A549 (cell line): ENCODE measurements around the gene ZBTB8OS. TPM values are rescaled to one million over a fixed set of nuclear protein-coding genes. Genes with fewer than 3 reads are reported as not detected.

Experiments used
- ATAC-seq, 2 experiments: fragments of 200-7000 bp in 1 of 2; fragments of >200 bp in 1 of 2; cut with Nextera tagmentation in 1 of 2; cut with Tn5 transposase in 1 of 2; 3 replicates each; pipeline versions ENCODE4 v1.8.0 to v1.9.1; 2018 to 2020; ENCODE audit warnings: mild to moderate bottlenecking in 1 of 2, moderate library complexity in 1 of 2
- CTCF ChIA-PET: fragments of 300-600 bp; sonication (Branson Sonifier 250); formaldehyde crosslinking; extraction: SDS; loops from one replicate; lab custom pipeline; 2021; ENCODE audit warnings: antibody characterized with exemption, inconsistent platforms; lab: Yijun Ruan, JAX
- POLR2A ChIA-PET: fragments of 350-600 bp; formaldehyde crosslinking; extraction: SDS; loops from one replicate; lab custom pipeline; 2021; ENCODE audit warnings: antibody characterized with exemption, inconsistent platforms; lab: Yijun Ruan, JAX
- DNase-seq, 2 experiments: peaks; one replicate each; pipeline versions ENCODE4 v3.0.0 to v3.0.0-alpha.2; 2011 to 2016; ENCODE audit warnings: low read depth in 1 of 2, low spot score in 1 of 2
- FAIRE-seq: peaks from 2 replicates; lab custom pipeline; 2011; peaks lifted over from hg19 to GRCh38; lab: Jason Lieb, UNC
- H3K27ac ChIP-seq, 2 experiments: fragments of >200 bp; sonication (Bioruptor Twin); formaldehyde crosslinking; 3 replicates each; pipeline ENCODE4 v1.5.1; 2016 to 2017
- H3K4me1 ChIP-seq: fragments of >200 bp; sonication (Bioruptor Twin); formaldehyde crosslinking; 3 replicates; pipeline ENCODE4 v1.6.1; 2016
- H3K4me2 ChIP-seq: fragments of >200 bp; sonication (Bioruptor Twin); formaldehyde crosslinking; 3 replicates; pipeline ENCODE4 v1.6.1; 2016
- H3K4me3 ChIP-seq: fragments of >200 bp; sonication (Bioruptor Twin); formaldehyde crosslinking; 3 replicates; pipeline ENCODE4 v1.5.1; 2016
- H3K9me3 ChIP-seq: fragments of >200 bp; sonication (Bioruptor Twin); formaldehyde crosslinking; 3 replicates; pipeline ENCODE4 v1.6.1; 2016
- PHF8 ChIP-seq: fragments of 200-600 bp; sonication (generic); IDR thresholded peaks from 2 replicates; pipeline ENCODE4 v1.6.1; 2016; ENCODE audit warnings: low read depth, mild to moderate bottlenecking, antibody characterized with exemption, moderate library complexity, borderline replicate concordance
- WGBS: methylation state at CpG from one replicate; pipeline ENCODE4 v1.1.6; 2017; ENCODE audit errors: missing lambda C conversion rate; 5-methylcytosine and 5-hydroxymethylcytosine counted together
- polyA plus RNA-seq, 4 experiments: library from polyadenylated mRNA; depleted of rRNA in 3 of 4; stranded (reverse); fragments of >200 nt; fragmentation: RNase III in 1 of 4; extraction: RNeasy Plus Mini Kit Qiagen cat#74134 plus additional on column Dnase treatment in 1 of 4; gene quantifications; 2 replicates in 3 of 4; 3 replicates in 1 of 4; pipeline ENCODE4 v1.2.3, GENCODE V29; 2011 to 2017
- small RNA-seq, 6 experiments: library from RNA; depleted of rRNA; stranded (forward); fragments of <200 nt; gene quantifications; one replicate each; pipeline ENCODE3, GENCODE V24; 2012

Gene ZBTB8OS
- polyA plus RNA-seq, 2 of the 4 experiments (the other 2 are of a cell fraction): 85.4 to 101 TPM

- ATAC-seq: no peak
- no peak overlapping the region for H3K4me2 ChIP-seq
- H3K4me1 ChIP-seq: no peaks in the 10 kb centered on the region
- no peak overlapping the region for H3K4me3 ChIP-seq
- POLR2A ChIA-PET: no interaction called here
- CTCF ChIA-PET: no interaction called here
- DNase-seq: no peak
- no peaks in the 10 kb centered on the region for H3K9me3 ChIP-seq
- no peak for TF ChIP-seq PHF8
- WGBS: 81% methylated on average over 10 of the region's 10 CpGs
- no peak overlapping the region for H3K27ac ChIP-seq
- FAIRE-seq: no peak
Observed at GRCh38 chr1:32580348-32581017, 69.9 kb downstream of the ZBTB8OS start.

Small RNA genes within 50 kb of the gene (small RNA-seq; reads per million reads assigned to genes)
- 0 reads per million in 6 experiments for gene RF00019

Other genes starting within 250 kb of the ZBTB8OS start
- gene ZBTB8B, start 185.5 kb downstream of the ZBTB8OS start, polyA plus RNA-seq (2011; rRNA removed): 0.01 TPM in 2 replicates
- 0.01 to 0.03 TPM (median 0.03 TPM) in 3 replicates for gene ZBTB8B, start 185.5 kb downstream of the ZBTB8OS start, polyA plus RNA-seq (2017; fragmentation: RNase III; extraction: RNeasy Plus Mini Kit Qiagen cat#74134 plus additional on column Dnase treatment)
- 4.9 and 6.0 TPM in 2 replicates for gene ZBTB8A, start 111.1 kb downstream of the ZBTB8OS start, polyA plus RNA-seq (2011; rRNA removed)
- gene ZBTB8A, start 111.1 kb downstream of the ZBTB8OS start, polyA plus RNA-seq (2017; fragmentation: RNase III; extraction: RNeasy Plus Mini Kit Qiagen cat#74134 plus additional on column Dnase treatment): 2.5 to 2.7 TPM (median 2.6 TPM) in 3 replicates
- 134 and 137 TPM in 2 replicates for gene RBBP4, start 658 bp upstream of the ZBTB8OS start, polyA plus RNA-seq (2011; rRNA removed)
- gene RBBP4, start 658 bp upstream of the ZBTB8OS start, polyA plus RNA-seq (2017; fragmentation: RNase III; extraction: RNeasy Plus Mini Kit Qiagen cat#74134 plus additional on column Dnase treatment): 107 to 109 TPM (median 108 TPM) in 3 replicates
- gene SYNC, start 52.2 kb upstream of the ZBTB8OS start, polyA plus RNA-seq (2011; rRNA removed): 5.5 and 7.7 TPM in 2 replicates
- gene SYNC, start 52.2 kb upstream of the ZBTB8OS start, polyA plus RNA-seq (2017; fragmentation: RNase III; extraction: RNeasy Plus Mini Kit Qiagen cat#74134 plus additional on column Dnase treatment): 10.0 to 12.0 TPM (median 11.6 TPM) in 3 replicates
- gene YARS1, start 166.8 kb upstream of the ZBTB8OS start, polyA plus RNA-seq (2011; rRNA removed): 103 and 105 TPM in 2 replicates
- gene YARS1, start 166.8 kb upstream of the ZBTB8OS start, polyA plus RNA-seq (2017; fragmentation: RNase III; extraction: RNeasy Plus Mini Kit Qiagen cat#74134 plus additional on column Dnase treatment): 83.2 to 103 TPM (median 92.5 TPM) in 3 replicates
- gene S100PBP, start 167.1 kb upstream of the ZBTB8OS start, polyA plus RNA-seq (2011; rRNA removed): 39.3 and 41.9 TPM in 2 replicates
- gene S100PBP, start 167.1 kb upstream of the ZBTB8OS start, polyA plus RNA-seq (2017; fragmentation: RNase III; extraction: RNeasy Plus Mini Kit Qiagen cat#74134 plus additional on column Dnase treatment): 15.9 to 17.0 TPM (median 16.1 TPM) in 3 replicates
- gene FNDC5, start 220.4 kb upstream of the ZBTB8OS start, polyA plus RNA-seq (2011; rRNA removed): 0.26 and 0.78 TPM in 2 replicates
- gene FNDC5, start 220.4 kb upstream of the ZBTB8OS start, polyA plus RNA-seq (2017; fragmentation: RNase III; extraction: RNeasy Plus Mini Kit Qiagen cat#74134 plus additional on column Dnase treatment): 0.35 to 0.99 TPM (median 0.98 TPM) in 3 replicates
- 0.08 and 0.34 TPM in 2 replicates for gene HPCA, start 235.9 kb upstream of the ZBTB8OS start, polyA plus RNA-seq (2011; rRNA removed)
- gene HPCA, start 235.9 kb upstream of the ZBTB8OS start, polyA plus RNA-seq (2017; fragmentation: RNase III; extraction: RNeasy Plus Mini Kit Qiagen cat#74134 plus additional on column Dnase treatment): 0.21 to 0.65 TPM (median 0.30 TPM) in 3 replicates